ENCODE measurements around the gene CWF19L2. TPM values are rescaled to one million over a fixed set of nuclear protein-coding genes. Genes with fewer than 3 reads are reported as not detected.
A peak's percentile ranks its signal among the peaks of the same experiment; 100 is the strongest.
"Not testable (repeated sequence)": the region's sequence is repeated elsewhere in the genome, so short reads cannot be mapped to it uniquely, and the experiment has no call there.

CWF19L2 gene
- 7.9 to 12.0 TPM (median 8.0 TPM) in 3 replicates for total RNA-seq
- long read RNA-seq, transcript CWF19L2-201 (18 exons, 3,278 nt) = major isoform, 12 of 15 reads
- long read RNA-seq, partial matches to known transcripts = 2 of 15 reads
- long read RNA-seq, other reads (novel, unspliced or antisense) = 1 of 15 reads

GRCh38 chr11:107457558-107458271 is at the start of gene CWF19L2:
TSS of gene CWF19L2 (minus strand) at chr11:107457825. CDS start at chr11:107457816, 9 bp downstream.
- DNase-seq (ENCODE audit: low spot score) = peak; percentile 89
- H3K4me1 Mint-ChIP-seq (ENCODE audit: low read depth) = peaks cover 20% of the 10 kb centered on the region
- H3K27me3 Mint-ChIP-seq (ENCODE audit: low read depth) = peaks cover 8% of the 10 kb centered on the region
- peak within 1 kb of the TSS; percentile 66 for H3K27ac Mint-ChIP-seq (ENCODE audit: unreplicated experiment)
- TF ChIP-seq, protein P1, sequence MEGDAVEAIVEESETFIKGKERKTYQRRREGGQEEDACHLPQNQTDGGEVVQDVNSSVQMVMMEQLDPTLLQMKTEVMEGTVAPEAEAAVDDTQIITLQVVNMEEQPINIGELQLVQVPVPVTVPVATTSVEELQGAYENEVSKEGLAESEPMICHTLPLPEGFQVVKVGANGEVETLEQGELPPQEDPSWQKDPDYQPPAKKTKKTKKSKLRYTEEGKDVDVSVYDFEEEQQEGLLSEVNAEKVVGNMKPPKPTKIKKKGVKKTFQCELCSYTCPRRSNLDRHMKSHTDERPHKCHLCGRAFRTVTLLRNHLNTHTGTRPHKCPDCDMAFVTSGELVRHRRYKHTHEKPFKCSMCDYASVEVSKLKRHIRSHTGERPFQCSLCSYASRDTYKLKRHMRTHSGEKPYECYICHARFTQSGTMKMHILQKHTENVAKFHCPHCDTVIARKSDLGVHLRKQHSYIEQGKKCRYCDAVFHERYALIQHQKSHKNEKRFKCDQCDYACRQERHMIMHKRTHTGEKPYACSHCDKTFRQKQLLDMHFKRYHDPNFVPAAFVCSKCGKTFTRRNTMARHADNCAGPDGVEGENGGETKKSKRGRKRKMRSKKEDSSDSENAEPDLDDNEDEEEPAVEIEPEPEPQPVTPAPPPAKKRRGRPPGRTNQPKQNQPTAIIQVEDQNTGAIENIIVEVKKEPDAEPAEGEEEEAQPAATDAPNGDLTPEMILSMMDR (IDR thresholded peaks at IDR 0.05) = no peak
- H3K4me3 Mint-ChIP-seq (ENCODE audit: unreplicated experiment) = peak within 1 kb of the TSS; percentile 78
- peaks cover 1% of the 10 kb centered on the region for H3K36me3 Mint-ChIP-seq (ENCODE audit: low read depth)
- H3K9me3 Mint-ChIP-seq (ENCODE audit: low read depth) = no peaks in the 10 kb centered on the region

DNA sequence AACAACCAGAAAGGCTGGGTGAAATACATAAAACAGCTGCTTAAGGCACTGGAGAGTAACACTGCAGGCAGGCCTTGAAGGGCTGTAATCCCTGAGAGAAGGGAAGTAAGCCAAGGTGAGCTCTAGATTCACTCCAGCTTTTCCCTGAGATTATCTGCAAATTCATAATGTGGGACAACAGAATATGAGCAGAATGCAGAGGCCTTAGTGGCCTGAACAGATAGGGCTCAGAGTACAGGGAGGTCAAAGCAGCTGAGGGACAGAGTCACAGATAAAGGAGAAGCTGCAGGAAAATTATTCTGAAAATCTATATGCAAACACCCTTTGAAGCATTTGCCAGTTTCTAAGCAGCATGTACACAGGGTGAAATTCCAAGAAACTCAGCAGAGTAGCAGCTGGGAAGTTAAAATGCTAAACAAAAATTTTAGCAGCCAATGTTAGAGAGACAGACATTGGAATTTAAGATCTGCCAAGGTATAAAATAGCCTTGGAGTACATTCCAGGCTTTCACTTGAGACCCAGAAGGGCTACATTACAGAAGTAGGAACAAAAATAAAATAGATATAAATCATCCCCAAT is 48.1 kb upstream of the CWF19L2 start:
- TF ChIP-seq, protein P1 (IDR thresholded peaks at IDR 0.05) = no peak
- Mint-ChIP-seq H3K9me3 (ENCODE audit: low read depth) (no peaks in the 10 kb centered on the region), H3K36me3 (ENCODE audit: low read depth) (peaks cover 18% of the 10 kb centered on the region), H3K27me3 (ENCODE audit: low read depth) (no peaks in the 10 kb centered on the region), H3K4me1 (ENCODE audit: low read depth) (peaks cover 12% of the 10 kb centered on the region), H3K4me3 (ENCODE audit: unreplicated experiment) (no peak overlapping the region), H3K27ac (ENCODE audit: unreplicated experiment) (peak overlapping the region; percentile 38)
- DNase-seq (ENCODE audit: low spot score) = no peak

DNA sequence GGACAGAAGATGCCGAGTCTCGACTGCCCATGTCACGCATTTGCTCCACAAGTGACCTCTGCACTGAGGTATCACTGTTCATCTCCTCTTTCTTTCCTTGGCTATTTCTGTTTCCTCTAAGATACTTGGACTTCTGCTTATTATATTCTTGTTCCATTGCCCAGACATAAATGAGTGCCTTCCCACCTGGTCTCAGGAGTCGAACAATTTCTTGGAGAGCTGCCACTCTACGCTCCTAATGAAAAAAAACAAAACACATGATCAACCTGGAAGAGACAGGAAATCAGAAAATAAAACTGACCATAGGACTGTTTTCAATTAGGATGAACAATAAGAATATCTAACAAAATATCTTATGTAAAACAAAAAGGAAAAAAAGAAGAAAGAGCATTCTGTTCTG is 47.4 kb upstream of the CWF19L2 start:
- peaks cover 14% of the 10 kb centered on the region for H3K36me3 Mint-ChIP-seq (ENCODE audit: low read depth)
- no peaks in the 10 kb centered on the region for H3K27me3 Mint-ChIP-seq (ENCODE audit: low read depth)
- no peak overlapping the region for H3K4me3 Mint-ChIP-seq (ENCODE audit: unreplicated experiment)

DNA sequence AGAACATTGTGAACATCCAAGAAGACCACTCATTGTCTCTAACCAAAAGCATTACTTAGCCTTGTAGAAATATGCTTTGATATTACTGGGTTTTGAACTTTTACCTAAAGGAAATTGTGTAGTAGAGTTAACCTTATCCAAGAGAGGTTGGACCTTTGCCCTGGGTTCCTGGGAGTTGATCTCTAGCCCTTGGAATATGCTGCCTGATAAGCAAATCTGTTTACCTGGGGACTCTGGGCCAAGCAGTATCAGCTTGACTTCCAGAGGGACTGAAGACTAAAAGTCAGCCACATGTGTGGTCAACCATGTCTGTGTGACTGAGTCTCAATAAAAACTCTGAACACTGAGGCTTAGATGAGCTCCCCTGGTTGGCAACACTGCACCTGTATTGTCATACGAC is 44.1 kb upstream of the CWF19L2 start:
- DNase-seq (ENCODE audit: low spot score) = no peak
- Mint-ChIP-seq H3K36me3 (ENCODE audit: low read depth) (peaks cover 14% of the 10 kb centered on the region), H3K9me3 (ENCODE audit: low read depth) (no peaks in the 10 kb centered on the region), H3K27ac (ENCODE audit: unreplicated experiment) (no peak overlapping the region), H3K4me1 (ENCODE audit: low read depth) (peaks cover 11% of the 10 kb centered on the region), H3K27me3 (ENCODE audit: low read depth) (no peaks in the 10 kb centered on the region), H3K4me3 (ENCODE audit: unreplicated experiment) (no peak overlapping the region)
- TF ChIP-seq, protein P1 (IDR thresholded peaks at IDR 0.05) = no peak

More for the DNA sequence above, 47.4 kb upstream of the CWF19L2 start:
- TF ChIP-seq, protein P1 (IDR thresholded peaks at IDR 0.05) = no peak
- H3K4me1 Mint-ChIP-seq (ENCODE audit: low read depth) = peaks cover 12% of the 10 kb centered on the region
- H3K9me3 Mint-ChIP-seq (ENCODE audit: low read depth) = no peaks in the 10 kb centered on the region
- no peak for DNase-seq (ENCODE audit: low spot score)
- no peak overlapping the region for H3K27ac Mint-ChIP-seq (ENCODE audit: unreplicated experiment)

GRCh38 chr11:107497371-107497770 is 39.7 kb upstream of the CWF19L2 start:
- H3K9me3 Mint-ChIP-seq (ENCODE audit: low read depth); H3K36me3 Mint-ChIP-seq (ENCODE audit: low read depth); H3K27ac Mint-ChIP-seq (ENCODE audit: unreplicated experiment); DNase-seq (ENCODE audit: low spot score); H3K27me3 Mint-ChIP-seq (ENCODE audit: low read depth); H3K4me1 Mint-ChIP-seq (ENCODE audit: low read depth); H3K4me3 Mint-ChIP-seq (ENCODE audit: unreplicated experiment): not testable (repeated sequence)

All from chondrocyte (in vitro differentiated cells).